DND-41 (cell line): ENCODE data around the gene HLA-A.

Experiments
- ATAC-seq: fragments of 200-7000 bp; cut with Tn5 transposase; 3 replicates; pipeline ENCODE4 v1.9.1; 2021; ENCODE audit warnings: low read depth; ENCODE audit not compliant: insufficient read depth
- DNase-seq: peaks from one replicate; pipeline ENCODE4 v3.0.0-alpha.2; 2020
- H2AFZ ChIP-seq: 2 replicates; pipeline ENCODE4 v1.6.0; 2012; ENCODE audit warnings: low read depth, low read length
- H3K27ac ChIP-seq: 2 replicates; pipeline ENCODE4 v1.5.1; 2012; ENCODE audit warnings: low read length, inconsistent platforms
- H3K27me3 ChIP-seq: fragments of 200-600 bp; sonication (generic); 2 replicates; pipeline ENCODE4 v1.6.0; 2012; ENCODE audit warnings: low read length, mild to moderate bottlenecking, inconsistent platforms; ENCODE audit not compliant: insufficient read depth, poor library complexity
- H3K36me3 ChIP-seq: 2 replicates; pipeline ENCODE4 v1.5.1; 2012; ENCODE audit warnings: low read length, inconsistent platforms; ENCODE audit not compliant: insufficient read depth
- H3K4me1 ChIP-seq: 2 replicates; pipeline ENCODE4 v1.5.1; 2012; ENCODE audit warnings: mild to moderate bottlenecking, low read length; ENCODE audit not compliant: insufficient read depth
- H3K4me2 ChIP-seq: 2 replicates; pipeline ENCODE4 v1.6.0; 2012; ENCODE audit warnings: mild to moderate bottlenecking, moderate library complexity, low read length, inconsistent platforms; ENCODE audit not compliant: insufficient read depth
- H3K4me3 ChIP-seq, 2 experiments: fragments of 200-600 bp in 1 of 2; shearing (Covaris generic) in 1 of 2; 2 replicates each; pipeline ENCODE4 v1.5.1; 2012 to 2016; ENCODE audit warnings: inconsistent platforms in 2 of 2, low read length in 2 of 2, mild to moderate bottlenecking in 2 of 2, low read depth in 1 of 2, moderate library complexity in 1 of 2
- H3K79me2 ChIP-seq: 2 replicates; pipeline ENCODE4 v1.6.0; 2012; ENCODE audit warnings: low read length, inconsistent platforms; ENCODE audit not compliant: insufficient read depth
- H3K9ac ChIP-seq: 2 replicates; pipeline ENCODE4 v1.6.0; 2012; ENCODE audit warnings: low read depth, mild to moderate bottlenecking, inconsistent platforms, low read length, moderate library complexity
- H3K9me3 ChIP-seq: 2 replicates; pipeline ENCODE4 v1.5.1; 2012; ENCODE audit warnings: low read length, moderate library complexity, mild to moderate bottlenecking, inconsistent platforms; ENCODE audit not compliant: insufficient read depth, severe bottlenecking
- H4K20me1 ChIP-seq: 2 replicates; pipeline ENCODE4 v1.6.0; 2012; ENCODE audit warnings: low read length; ENCODE audit not compliant: insufficient read depth
- EZH2 ChIP-seq: IDR thresholded peaks from 3 replicates; pipeline ENCODE4 v1.6.1; 2012; ENCODE audit warnings: borderline replicate concordance, low read depth, mild to moderate bottlenecking, moderate library complexity, low read length, inconsistent platforms; ENCODE audit not compliant: severe bottlenecking
- TF ChIP-seq, protein P1 (sequence below): IDR thresholded peaks from 2 replicates; pipeline ENCODE4 v1.5.1; 2012; ENCODE audit warnings: borderline replicate concordance, low read length, moderate library complexity, mild to moderate bottlenecking; ENCODE audit not compliant: poor library complexity, severe bottlenecking; ENCODE audit errors: extremely low read depth

HLA-A gene

DNA sequence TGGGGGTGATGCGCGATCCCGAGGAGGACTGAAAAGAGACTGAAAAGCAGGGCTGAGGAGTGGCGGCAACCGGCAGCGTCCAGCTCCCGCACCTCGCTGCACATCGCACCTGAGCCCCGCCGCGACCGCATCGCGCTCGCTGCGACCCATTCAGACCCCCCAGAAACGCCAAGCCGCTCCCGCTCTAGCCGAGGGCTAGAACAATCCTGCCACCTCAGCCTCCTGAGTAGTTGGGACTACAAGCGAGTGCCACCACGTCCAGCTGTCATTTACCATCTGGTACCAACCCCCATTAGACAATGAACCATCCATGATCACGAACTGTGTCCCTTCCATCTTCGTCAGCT lies 33.2 kb downstream of the HLA-A start:
- Histone ChIP-seq H3K4me3 (no peak overlapping the region), H3K27me3 (no peaks in the 10 kb centered on the region), H3K36me3 (peaks cover 6% of the 10 kb centered on the region; the same call in 1 of the 2 replicates), H3K79me2 (no peaks in the 10 kb centered on the region), H3K4me2 (no peak overlapping the region), H2AFZ (no peak overlapping the region), H4K20me1 (peaks cover 5% of the 10 kb centered on the region; the same call in 1 of the 2 replicates), H3K9me3 (no peaks in the 10 kb centered on the region), H3K9ac (no peak overlapping the region), H3K4me1 (0 out of 2 replicates have a peak, but pooled peaks cover 3% of the 10 kb centered on the region), H3K27ac (no peak overlapping the region)
- DNase-seq = no peak
- TF ChIP-seq, protein P1, sequence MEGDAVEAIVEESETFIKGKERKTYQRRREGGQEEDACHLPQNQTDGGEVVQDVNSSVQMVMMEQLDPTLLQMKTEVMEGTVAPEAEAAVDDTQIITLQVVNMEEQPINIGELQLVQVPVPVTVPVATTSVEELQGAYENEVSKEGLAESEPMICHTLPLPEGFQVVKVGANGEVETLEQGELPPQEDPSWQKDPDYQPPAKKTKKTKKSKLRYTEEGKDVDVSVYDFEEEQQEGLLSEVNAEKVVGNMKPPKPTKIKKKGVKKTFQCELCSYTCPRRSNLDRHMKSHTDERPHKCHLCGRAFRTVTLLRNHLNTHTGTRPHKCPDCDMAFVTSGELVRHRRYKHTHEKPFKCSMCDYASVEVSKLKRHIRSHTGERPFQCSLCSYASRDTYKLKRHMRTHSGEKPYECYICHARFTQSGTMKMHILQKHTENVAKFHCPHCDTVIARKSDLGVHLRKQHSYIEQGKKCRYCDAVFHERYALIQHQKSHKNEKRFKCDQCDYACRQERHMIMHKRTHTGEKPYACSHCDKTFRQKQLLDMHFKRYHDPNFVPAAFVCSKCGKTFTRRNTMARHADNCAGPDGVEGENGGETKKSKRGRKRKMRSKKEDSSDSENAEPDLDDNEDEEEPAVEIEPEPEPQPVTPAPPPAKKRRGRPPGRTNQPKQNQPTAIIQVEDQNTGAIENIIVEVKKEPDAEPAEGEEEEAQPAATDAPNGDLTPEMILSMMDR = no peak
- no peak for TF ChIP-seq EZH2
- ATAC-seq = no peak

- TF ChIP-seq, protein P1 = no peak
- TF ChIP-seq EZH2 = no peak
- Histone ChIP-seq H4K20me1 (no peaks in the 10 kb centered on the region), H3K4me2 (no peak overlapping the region), H3K36me3 (no peaks in the 10 kb centered on the region), H2AFZ (no peak overlapping the region), H3K4me3 (no peak overlapping the region), H3K79me2 (no peaks in the 10 kb centered on the region), H3K9me3 (no peaks in the 10 kb centered on the region), H3K4me1 (0 out of 2 replicates have a peak, but pooled peaks cover 3% of the 10 kb centered on the region), H3K27me3 (no peaks in the 10 kb centered on the region), H3K27ac (no peak overlapping the region), H3K9ac (no peak overlapping the region)
- ATAC-seq (no peak), DNase-seq (no peak)
Measured at GRCh38 chr6:29976253-29976587, 33.9 kb downstream of the HLA-A start.

DNA sequence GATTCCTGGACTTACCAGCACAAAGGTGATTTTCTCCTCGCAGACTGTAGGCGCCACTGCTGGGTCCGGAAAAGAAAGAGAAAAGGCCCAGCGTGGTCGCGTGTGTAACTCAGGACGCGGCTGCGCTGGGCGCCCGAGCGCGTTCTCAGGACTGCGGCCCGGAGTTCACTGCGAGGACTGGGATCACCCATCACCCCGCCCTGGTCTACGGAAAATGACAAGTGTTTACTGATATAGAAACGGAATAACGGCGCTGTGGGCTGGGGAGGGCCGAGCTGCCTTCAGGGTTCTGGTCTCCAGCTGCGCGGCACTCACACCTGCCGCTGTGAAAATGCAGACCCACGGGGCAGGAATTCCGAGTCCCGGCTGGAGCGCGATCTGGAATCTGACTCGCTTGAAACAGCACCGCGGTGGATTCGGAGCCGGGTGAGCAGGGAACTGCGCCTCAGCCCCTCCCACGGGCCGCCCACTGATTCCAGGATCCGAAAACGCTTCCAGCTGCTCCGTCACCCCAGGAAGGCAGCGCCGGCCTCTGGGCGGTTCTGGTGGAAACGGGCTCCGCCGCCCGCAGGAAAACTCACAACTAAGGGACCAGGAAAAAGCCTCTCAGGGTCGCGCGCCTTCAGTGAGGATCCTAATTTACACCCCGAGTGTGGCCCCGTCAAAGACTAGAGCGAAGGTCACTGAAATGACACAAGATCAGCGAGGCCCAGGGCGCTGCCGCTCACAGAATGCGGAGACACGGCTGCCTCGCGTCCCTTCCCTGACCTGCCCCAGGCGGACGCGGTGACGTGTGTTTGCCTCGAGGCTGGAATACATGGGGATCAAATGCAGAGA lies 34.5 kb downstream of the HLA-A start:
- no peak overlapping the region for H3K9ac ChIP-seq

More for the DNA sequence above, 34.5 kb downstream of the HLA-A start:
- Histone ChIP-seq H3K27me3 (no peaks in the 10 kb centered on the region), H3K79me2 (no peaks in the 10 kb centered on the region), H3K36me3 (no peaks in the 10 kb centered on the region), H2AFZ (no peak overlapping the region), H3K4me2 (no peak overlapping the region), H3K9me3 (no peaks in the 10 kb centered on the region), H3K4me3 (peak overlapping the region in 1 of 2 experiments; percentile 29; a peak in 1 of 4 replicates), H3K27ac (no peak overlapping the region), H4K20me1 (no peaks in the 10 kb centered on the region), H3K4me1 (0 out of 2 replicates have a peak, but pooled peaks cover 3% of the 10 kb centered on the region)
- ATAC-seq (no peak), DNase-seq (no peak)
- no peak for TF ChIP-seq EZH2
- TF ChIP-seq, protein P1 = no peak
